ENCODE measurements around the gene PDHX. TPM values are rescaled to one million over a fixed set of nuclear protein-coding genes. Genes with fewer than 3 reads are reported as not detected.

PDHX gene
- total and polyA plus RNA-seq, 4 donors: 14.9 to 35.2 (median 24.0) TPM

- H3K4me1 ChIP-seq (ENCODE audit: control insufficient read depth in 4 of 4, insufficient read depth in 4 of 4, low read length in 3 of 4): peaks cover 0 to 13% (median 2%) of the 10 kb centered on the region in 4 donors
- peaks cover 0 to 5% (median 2%) of the 10 kb centered on the region in 4 donors for H3K36me3 ChIP-seq (ENCODE audit: control insufficient read depth in 4 of 4, insufficient read depth in 3 of 4, low read depth in 1 of 4, low read length in 3 of 4)
- no peaks in the 10 kb centered on the region for H3K9me3 ChIP-seq (ENCODE audit: control insufficient read depth in 4 of 4, low read length in 3 of 4)
- TF ChIP-seq YY1 (IDR thresholded peaks at IDR 0.05): no peak
- TF ChIP-seq FOXA1 (IDR thresholded peaks at IDR 0.05): no peak
- TF ChIP-seq ATF3 (IDR thresholded peaks at IDR 0.05): no peak
- TF ChIP-seq EGR1 (IDR thresholded peaks at IDR 0.05; ENCODE audit: low read depth in 2 of 2): no peak
- TF ChIP-seq HNF4A (conservative IDR thresholded peaks at IDR 0.05): no peak
- no peak for TF ChIP-seq HNF4G (IDR thresholded peaks at IDR 0.05)
- TF ChIP-seq RXRA (IDR thresholded peaks at IDR 0.05): no peak
- no peak overlapping the region for H3K9ac ChIP-seq (ENCODE audit: low read depth in 1 of 2, low read length in 2 of 2)
- H3K4me3 ChIP-seq (ENCODE audit: low read depth in 1 of 3, low read length in 3 of 3): no peak overlapping the region
- H3K27ac ChIP-seq (ENCODE audit: low read depth in 1 of 2, low read length in 2 of 2): no peak overlapping the region
- no peak for DNase-seq (ENCODE audit: low spot score)
- no peaks in the 10 kb centered on the region for H3K27me3 ChIP-seq (ENCODE audit: control insufficient read depth in 4 of 4, insufficient read depth in 4 of 4, low read length in 3 of 4)
- 97% methylated on average over 2 of the region's 2 CpGs for WGBS
Measured at GRCh38 chr11:34990916-34991315, 74.5 kb downstream of the PDHX start.

- Histone ChIP-seq H3K27ac (ENCODE audit: low read depth in 1 of 2, low read length in 2 of 2) (no peak overlapping the region), H3K4me1 (ENCODE audit: control insufficient read depth in 4 of 4, insufficient read depth in 4 of 4, low read length in 3 of 4) (no peaks in the 10 kb centered on the region), H3K27me3 (ENCODE audit: control insufficient read depth in 4 of 4, insufficient read depth in 4 of 4, low read length in 3 of 4) (no peaks in the 10 kb centered on the region), H3K9me3 (ENCODE audit: control insufficient read depth in 4 of 4, low read length in 3 of 4) (no peaks in the 10 kb centered on the region), H3K9ac (ENCODE audit: low read depth in 1 of 2, low read length in 2 of 2) (no peak overlapping the region), H3K36me3 (ENCODE audit: control insufficient read depth in 4 of 4, insufficient read depth in 3 of 4, low read depth in 1 of 4, low read length in 3 of 4) (peaks cover 0 to 3% (median under 1%) of the 10 kb centered on the region in 4 donors), H3K4me3 (ENCODE audit: low read depth in 1 of 3, low read length in 3 of 3) (no peak overlapping the region)
- DNase-seq (ENCODE audit: low spot score): no peak
- TF ChIP-seq EGR1 (IDR thresholded peaks at IDR 0.05; ENCODE audit: low read depth in 2 of 2): no peak
- no peak for TF ChIP-seq CTCF (IDR thresholded peaks at IDR 0.05; ENCODE audit: low read depth, low read length, missing input control)
- no peak for TF ChIP-seq SP1 (IDR thresholded peaks at IDR 0.05)
- no peak for TF ChIP-seq ATF3 (IDR thresholded peaks at IDR 0.05)
- no peak for TF ChIP-seq HNF4G (IDR thresholded peaks at IDR 0.05)
- no peak for TF ChIP-seq FOXA1 (IDR thresholded peaks at IDR 0.05)
- TF ChIP-seq FOXA2 (IDR thresholded peaks at IDR 0.05): no peak
- 96% methylated on average over 9 of the region's 9 CpGs for WGBS
Measured at GRCh38 chr11:34994854-34995253, 78.4 kb downstream of the PDHX start.

- no peak overlapping the region for H3K4me3 ChIP-seq (ENCODE audit: low read depth in 1 of 3, low read length in 3 of 3)
- H3K9ac ChIP-seq (ENCODE audit: low read depth in 1 of 2, low read length in 2 of 2): no peak overlapping the region
- H3K27ac ChIP-seq (ENCODE audit: low read depth in 1 of 2, low read length in 2 of 2): no peak overlapping the region
- DNase-seq (ENCODE audit: low spot score): no peak
- TF ChIP-seq RXRA (IDR thresholded peaks at IDR 0.05): no peak
- TF ChIP-seq ATF3 (IDR thresholded peaks at IDR 0.05): no peak
- no peak for TF ChIP-seq MAX (IDR thresholded peaks at IDR 0.05)
- no peak for TF ChIP-seq RAD21 (IDR thresholded peaks at IDR 0.05)
- TF ChIP-seq FOXA2 (IDR thresholded peaks at IDR 0.05): no peak
- TF ChIP-seq TAF1 (conservative IDR thresholded peaks at IDR 0.05): no peak
- TF ChIP-seq NR2F2 (IDR thresholded peaks at IDR 0.05): no peak
- TF ChIP-seq FOXA1 (IDR thresholded peaks at IDR 0.05): no peak
- TF ChIP-seq GABPA (IDR thresholded peaks at IDR 0.05 in 1 of 2, conservative IDR thresholded peaks at IDR 0.05 in 1 of 2): no peak
- TF ChIP-seq EGR1 (IDR thresholded peaks at IDR 0.05; ENCODE audit: low read depth in 2 of 2): no peak
- TF ChIP-seq REST (IDR thresholded peaks at IDR 0.05): no peak
- TF ChIP-seq YY1 (IDR thresholded peaks at IDR 0.05): no peak
- no peak for TF ChIP-seq ZBTB33 (IDR thresholded peaks at IDR 0.05)
- no peak for TF ChIP-seq SP1 (IDR thresholded peaks at IDR 0.05)
- TF ChIP-seq HNF4A (conservative IDR thresholded peaks at IDR 0.05): no peak
- H3K27me3 ChIP-seq (ENCODE audit: control insufficient read depth in 4 of 4, insufficient read depth in 4 of 4, low read length in 3 of 4): no peaks in the 10 kb centered on the region
- no peaks in the 10 kb centered on the region for H3K9me3 ChIP-seq (ENCODE audit: control insufficient read depth in 4 of 4, low read length in 3 of 4)
- peaks cover 0 to 3% (median under 1%) of the 10 kb centered on the region in 4 donors for H3K36me3 ChIP-seq (ENCODE audit: control insufficient read depth in 4 of 4, insufficient read depth in 3 of 4, low read depth in 1 of 4, low read length in 3 of 4)
- H3K4me1 ChIP-seq (ENCODE audit: control insufficient read depth in 4 of 4, insufficient read depth in 4 of 4, low read length in 3 of 4): no peaks in the 10 kb centered on the region
- 95% methylated on average over 5 of the region's 5 CpGs for WGBS
Measured at GRCh38 chr11:34996958-34997357, 80.5 kb downstream of the PDHX start.
